AG09309 (cell line): ENCODE data around the gene HOXA4.

ENCODE experiments used
- DNase-seq: peaks from one replicate; pipeline ENCODE4 v3.0.0-alpha.2; 2010; ENCODE audit warnings: low read depth
- H3K4me3 ChIP-seq: 2 replicates; pipeline ENCODE4 v1.5.1; 2011; ENCODE audit warnings: mild to moderate bottlenecking, low read depth, low read length, moderate library complexity; ENCODE audit not compliant: control insufficient read depth
- CTCF ChIP-seq: IDR thresholded peaks from 2 replicates; pipeline ENCODE4 v1.5.1; 2011; ENCODE audit warnings: mild to moderate bottlenecking, low read depth, low read length, inconsistent platforms; ENCODE audit not compliant: insufficient read depth, control insufficient read depth; ENCODE audit errors: missing control alignments

The HOXA4 gene

GRCh38 chr7:27138472-27138871 is 7.9 kb upstream of the HOXA4 start:
- no peak overlapping the region for H3K4me3 ChIP-seq
- no peak for DNase-seq
- no peak for TF ChIP-seq CTCF

GRCh38 chr7:27137640-27138315 is 7.2 kb upstream of the HOXA4 start:
- no peak for TF ChIP-seq CTCF
- no peak overlapping the region for H3K4me3 ChIP-seq

GRCh38 chr7:27134392-27134791 is 3.8 kb upstream of the HOXA4 start:
- DNase-seq: peak; percentile 87
- no peak for TF ChIP-seq CTCF
- no peak overlapping the region for H3K4me3 ChIP-seq

More at GRCh38 chr7:27137640-27138315, 7.2 kb upstream of the HOXA4 start:
- no peak for DNase-seq

- H3K4me3 ChIP-seq: no peak overlapping the region
- DNase-seq: no peak
- TF ChIP-seq CTCF: no peak
Measured at GRCh38 chr7:27133409-27134231, 3.1 kb upstream of the HOXA4 start.

- TF ChIP-seq CTCF: no peak
- H3K4me3 ChIP-seq: no peak overlapping the region
- no peak for DNase-seq
Measured at GRCh38 chr7:27132978-27133377, 2.4 kb upstream of the HOXA4 start.

GRCh38 chr7:27132214-27132613 is 1.7 kb upstream of the HOXA4 start:
- no peak for TF ChIP-seq CTCF
- no peak for DNase-seq
- H3K4me3 ChIP-seq: no peak overlapping the region
